HG02759 (cell line): ENCODE data around the gene ZC3H18.

Source experiments
- ATAC-seq: cut with Tn5 transposase; IDR thresholded peaks from one replicate; pipeline ENCODE4 v1.9.1; 2021; ENCODE audit warnings: mild to moderate bottlenecking, moderate library complexity; ENCODE audit not compliant: unreplicated experiment

ZC3H18 gene

GRCh38 chr16:88569985-88570690 is at the start of gene ZC3H18:
ZC3H18 (plus strand) TSS chr16:88570403; CDS start chr16:88577124, 6,721 bp downstream.
- ATAC-seq, result peak; percentile 88

- ATAC-seq, result no peak
Observed at GRCh38 chr16:88521674-88522073, 48.5 kb upstream of the ZC3H18 start.

GRCh38 chr16:88522276-88522949 is 47.8 kb upstream of the ZC3H18 start:
- no peak for ATAC-seq

GRCh38 chr16:88523309-88524161 is 46.7 kb upstream of the ZC3H18 start:
- ATAC-seq, result no peak

GRCh38 chr16:88524274-88524972 is 45.8 kb upstream of the ZC3H18 start:
- no peak for ATAC-seq

- no peak for ATAC-seq
Observed at GRCh38 chr16:88524973-88525662, 45.1 kb upstream of the ZC3H18 start.

GRCh38 chr16:88525663-88525990 is 44.6 kb upstream of the ZC3H18 start:
- ATAC-seq, result no peak

- ATAC-seq, result no peak
Observed at GRCh38 chr16:88526008-88526905, 43.9 kb upstream of the ZC3H18 start.

GRCh38 chr16:88526906-88527185 is 43.4 kb upstream of the ZC3H18 start:
- no peak for ATAC-seq

- ATAC-seq, result peak; percentile 58
Observed at GRCh38 chr16:88527186-88527936, 42.8 kb upstream of the ZC3H18 start.

GRCh38 chr16:88527937-88528743 is 42.1 kb upstream of the ZC3H18 start:
- no peak for ATAC-seq

- no peak for ATAC-seq
Observed at GRCh38 chr16:88528902-88529318, 41.3 kb upstream of the ZC3H18 start.

- no peak for ATAC-seq
Observed at GRCh38 chr16:88529596-88529995, 40.6 kb upstream of the ZC3H18 start.

- ATAC-seq, result no peak
Observed at GRCh38 chr16:88530051-88530857, 39.9 kb upstream of the ZC3H18 start.

- ATAC-seq, result no peak
Observed at GRCh38 chr16:88530858-88531203, 39.4 kb upstream of the ZC3H18 start.

- no peak for ATAC-seq
Observed at GRCh38 chr16:88531346-88531745, 38.9 kb upstream of the ZC3H18 start.

- ATAC-seq, result no peak
Observed at GRCh38 chr16:88531931-88532433, 38.2 kb upstream of the ZC3H18 start.
